Gastroesophageal sphincter (tissue), 4 donors: ENCODE data around the gene CASKIN1. TPM values are rescaled to one million over a fixed set of nuclear protein-coding genes. Genes with fewer than 3 reads are reported as not detected.
A peak's percentile ranks its signal among the peaks of the same experiment; 100 is the strongest.

ENCODE experiments used
- ATAC-seq: fragments of 150-250 bp; one replicate; pipeline ENCODE4 v1.9.1; 2016; ENCODE audit warnings: mild to moderate bottlenecking, moderate library complexity
- H3K27ac ChIP-seq, 4 donors: fragments of 200-600 bp; sonication (generic) in 3 of 4; 1 replicate in 3 of 4; 2 replicates in 1 of 4; pipeline ENCODE4 v1.5.1; 2016 to 2019
- H3K27me3 ChIP-seq: fragments of 200-600 bp; sonication (generic); one replicate; pipeline ENCODE4 v1.5.1; 2019
- H3K36me3 ChIP-seq, 2 donors: fragments of 200-600 bp; sonication (generic); one replicate each; pipeline ENCODE4 v1.5.1; 2019; ENCODE audit warnings: control low read depth in 1 of 2
- H3K4me1 ChIP-seq, 3 donors: fragments of 200-600 bp; sonication (generic); 1 replicate in 2 of 3; 2 replicates in 1 of 3; pipeline ENCODE4 v1.5.1; 2016 to 2019; ENCODE audit warnings: control low read depth in 2 of 3
- H3K4me3 ChIP-seq, 2 donors: fragments of 200-600 bp; sonication (generic); one replicate each; pipeline ENCODE4 v1.5.1; 2019; ENCODE audit warnings: mild to moderate bottlenecking in 1 of 2, moderate library complexity in 1 of 2
- H3K9me3 ChIP-seq, 3 donors: fragments of 200-600 bp; sonication (generic); one replicate each; pipeline ENCODE4 v1.5.1; 2017 to 2019; ENCODE audit warnings: control low read depth in 2 of 3
- CTCF ChIP-seq, 4 experiments: fragments of 200-600 bp in 2 of 4; fragments of 450-650 bp in 2 of 4; sonication (generic) in 1 of 4; IDR thresholded peaks; one replicate each; pipeline ENCODE4 v1.5.1; 2017 to 2019; ENCODE audit warnings: antibody characterized with exemption in 4 of 4, mild to moderate bottlenecking in 2 of 4, moderate library complexity in 2 of 4
- EP300 ChIP-seq: sonication (generic); formaldehyde crosslinking; IDR thresholded peaks from one replicate; pipeline ENCODE4 v1.6.1; 2017; ENCODE audit warnings: antibody characterized with exemption, mild to moderate bottlenecking
- POLR2A ChIP-seq, 2 donors: fragments of 450-650 bp; IDR thresholded peaks; one replicate each; pipeline ENCODE4 v1.6.1; 2017; ENCODE audit warnings: antibody characterized with exemption in 2 of 2, mild to moderate bottlenecking in 2 of 2, moderate library complexity in 1 of 2
- POLR2AphosphoS5 ChIP-seq: sonication (generic); formaldehyde crosslinking; IDR thresholded peaks from one replicate; pipeline ENCODE4 v1.6.1; 2017; ENCODE audit warnings: antibody characterized with exemption
- WGBS, 2 donors: methylation state at CpG; one replicate each; pipeline ENCODE4 v1.1.5; 2018; ENCODE audit warnings: low coverage in 1 of 2; 5-methylcytosine and 5-hydroxymethylcytosine counted together
- total RNA-seq, 4 donors: library from RNA; depleted of rRNA; stranded (reverse); fragments of >200 nt; gene quantifications; one replicate each; pipeline ENCODE4 v1.1.0, GENCODE V29; 2016

Gene CASKIN1
- total RNA-seq, 4 donors from 2014 or later, result 0.27 to 0.35 TPM; not detected in 2

GRCh38 chr16:2213817-2214718 lies 17.7 kb upstream of the CASKIN1 start:
- peak overlapping the region; percentile 55 to 81 for H3K4me3 ChIP-seq
- 0% methylated on average over 6 of the region's 98 CpGs; no CpG with 5 or more reads in 1 of the 2 donors for WGBS, 2 donors
- peaks cover 6 to 35% (median 14%) of the 10 kb centered on the region in 3 donors for H3K4me1 ChIP-seq
- no peak for TF ChIP-seq EP300
- no peak for TF ChIP-seq CTCF (IDR thresholded peaks at IDR 0.05)
- peak; percentile 30 to 50 for TF ChIP-seq POLR2A (IDR thresholded peaks at IDR 0.05)
- no peak for TF ChIP-seq POLR2AphosphoS5
- no peak for ATAC-seq
- peak overlapping the region; percentile 56 to 94 (median 90) for H3K27ac ChIP-seq
- no peaks in the 10 kb centered on the region for H3K27me3 ChIP-seq
- no peaks in the 10 kb centered on the region for H3K9me3 ChIP-seq
- H3K36me3 ChIP-seq, result peaks cover 0 to 19% of the 10 kb centered on the region in 2 donors

- no peak for ATAC-seq
- Histone ChIP-seq H3K27ac (no peak overlapping the region), H3K9me3 (no peaks in the 10 kb centered on the region), H3K4me1 (peaks cover 6 to 35% (median 14%) of the 10 kb centered on the region in 3 donors), H3K36me3 (peaks cover 0 to 33% of the 10 kb centered on the region in 2 donors), H3K4me3 (no peak overlapping the region), H3K27me3 (no peaks in the 10 kb centered on the region)
- 45 to 82% methylated on average over 2 of the region's 19 CpGs for WGBS, 2 donors
- no peak for TF ChIP-seq POLR2AphosphoS5
- TF ChIP-seq EP300, result no peak
- TF ChIP-seq POLR2A (IDR thresholded peaks at IDR 0.05), result no peak
- no peak for TF ChIP-seq CTCF (IDR thresholded peaks at IDR 0.05)
These were observed 16.2 kb upstream of the CASKIN1 start for GRCh38 chr16:2212362-2213324.

- H3K27ac ChIP-seq, result no peak overlapping the region
- ATAC-seq, result no peak
- WGBS, 2 donors, result 39 to 62% methylated on average over 2 to 3 of the region's 11 CpGs
These were observed 15.5 kb upstream of the CASKIN1 start for GRCh38 chr16:2211923-2212347.

More at GRCh38 chr16:2211923-2212347, 15.5 kb upstream of the CASKIN1 start:
- no peak overlapping the region for H3K4me3 ChIP-seq
- H3K9me3 ChIP-seq, result no peaks in the 10 kb centered on the region
- H3K27me3 ChIP-seq, result no peaks in the 10 kb centered on the region
- H3K36me3 ChIP-seq, result peaks cover 0 to 40% of the 10 kb centered on the region in 2 donors
- TF ChIP-seq POLR2A (IDR thresholded peaks at IDR 0.05) (no peak), CTCF (IDR thresholded peaks at IDR 0.05) (no peak), EP300 (no peak), POLR2AphosphoS5 (no peak)
- H3K4me1 ChIP-seq, result peaks cover 6 to 41% (median 14%) of the 10 kb centered on the region in 3 donors
